IMR-90 (cell line): ENCODE results near the gene VILL. TPM values are rescaled to one million over a fixed set of nuclear protein-coding genes. Genes with fewer than 3 reads are reported as not detected.

Experiments
- ATAC-seq: fragments of 200-7000 bp; cut with Tn5 transposase; 2 replicates; pipeline ENCODE4 v1.9.1; 2020; ENCODE audit warnings: low read depth, mild to moderate bottlenecking, moderate library complexity
- BruUV-seq: library from RNA; stranded (reverse); fragments of 400-500 nt; replicated peaks from 2 replicates; lab custom pipeline; 2021; lab: Mats Ljungman, UMichigan
- CTCF ChIA-PET: fragments of 300-600 bp; formaldehyde crosslinking; extraction: SDS; loops from one replicate; lab custom pipeline; 2021; ENCODE audit warnings: antibody characterized with exemption; lab: Yijun Ruan, JAX
- POLR2A ChIA-PET: fragments of 300-600 bp; sonication (Branson Sonifier 250); formaldehyde crosslinking; loops from one replicate; lab custom pipeline; 2022; ENCODE audit warnings: antibody characterized with exemption; ENCODE audit not compliant: unreplicated experiment; lab: Charles Lee
- DNase-seq: peaks from one replicate; pipeline ENCODE4 v3.0.0; 2013
- H2AFZ ChIP-seq: replicated peaks from 2 replicates; pipeline ENCODE3; 2013; ENCODE audit warnings: low read length, mild to moderate bottlenecking; ENCODE audit not compliant: poor library complexity
- H2AK5ac ChIP-seq: 2 replicates; pipeline ENCODE4 v1.6.1; 2013; ENCODE audit warnings: low read depth, low read length, inconsistent platforms
- H2AK9ac ChIP-seq: replicated peaks from 2 replicates; pipeline ENCODE3; 2013; ENCODE audit warnings: mild to moderate bottlenecking, low read depth, low read length, moderate library complexity; ENCODE audit not compliant: poor library complexity
- H2BK120ac ChIP-seq: 2 replicates; pipeline ENCODE4 v1.6.1; 2013; ENCODE audit warnings: low read depth, low read length, inconsistent platforms
- H2BK15ac ChIP-seq: 3 replicates; pipeline ENCODE4 v1.6.1; 2013; ENCODE audit warnings: low read depth, low read length, inconsistent platforms
- H2BK20ac ChIP-seq: 2 replicates; pipeline ENCODE4 v1.6.1; 2013; ENCODE audit warnings: low read depth, mild to moderate bottlenecking, inconsistent platforms, low read length, moderate library complexity
- H2BK5ac ChIP-seq: 2 replicates; pipeline ENCODE4 v1.6.1; 2013; ENCODE audit warnings: mild to moderate bottlenecking, low read depth, low read length, inconsistent platforms; ENCODE audit not compliant: poor library complexity, severe bottlenecking
- H3K14ac ChIP-seq: replicated peaks from 2 replicates; pipeline ENCODE4 v1.6.1; 2013; ENCODE audit warnings: low read depth, low read length, inconsistent platforms
- H3K18ac ChIP-seq: 2 replicates; pipeline ENCODE4 v1.6.1; 2013; ENCODE audit warnings: low read depth, low read length, control low read depth
- H3K23ac ChIP-seq: 2 replicates; pipeline ENCODE4 v1.6.1; 2013; ENCODE audit warnings: low read depth, low read length, inconsistent platforms
- H3K27ac ChIP-seq: 2 replicates; pipeline ENCODE4 v1.5.1; 2013; ENCODE audit warnings: mild to moderate bottlenecking, control low read depth, low read length; ENCODE audit not compliant: insufficient read depth
- H3K27me3 ChIP-seq: 2 replicates; pipeline ENCODE4 v1.6.1; 2013; ENCODE audit warnings: low read length; ENCODE audit not compliant: control insufficient read depth, insufficient read depth
- H3K36me3 ChIP-seq: 2 replicates; pipeline ENCODE4 v1.6.1; 2013; ENCODE audit warnings: low read length, mixed read lengths; ENCODE audit not compliant: control insufficient read depth, insufficient read depth
- H3K4ac ChIP-seq: 2 replicates; pipeline ENCODE4 v1.6.1; 2013; ENCODE audit warnings: low read depth, low read length, inconsistent platforms
- H3K4me1 ChIP-seq: 2 replicates; pipeline ENCODE4 v1.6.1; 2013; ENCODE audit warnings: low read length, mixed read lengths; ENCODE audit not compliant: control insufficient read depth, insufficient read depth
- H3K4me2 ChIP-seq: 2 replicates; pipeline ENCODE4 v1.6.1; 2013; ENCODE audit warnings: low read depth, mild to moderate bottlenecking, control low read depth, low read length, moderate library complexity
- H3K4me3 ChIP-seq: 2 replicates; pipeline ENCODE4 v1.5.1; 2013; ENCODE audit warnings: low read depth, mild to moderate bottlenecking, control low read depth, low read length, moderate library complexity; ENCODE audit not compliant: insufficient read depth
- H3K56ac ChIP-seq: 2 replicates; pipeline ENCODE4 v1.6.1; 2013; ENCODE audit warnings: low read length, inconsistent platforms; ENCODE audit not compliant: insufficient read depth; ENCODE audit errors: extremely low read depth
- H3K79me1 ChIP-seq, 2 experiments: 2 replicates each; pipeline ENCODE4 v1.6.1; 2013; ENCODE audit warnings: low read length in 2 of 2, inconsistent platforms in 1 of 2, low read depth in 1 of 2
- H3K9ac ChIP-seq: 2 replicates; pipeline ENCODE4 v1.6.1; 2013; ENCODE audit warnings: low read depth, low read length, control low read depth
- H3K9me1 ChIP-seq: 2 replicates; pipeline ENCODE4 v1.6.1; 2013; ENCODE audit warnings: low read length, inconsistent platforms; ENCODE audit not compliant: insufficient read depth
- H3K9me3 ChIP-seq: 2 replicates; pipeline ENCODE4 v1.6.1; 2013; ENCODE audit warnings: low read length; ENCODE audit not compliant: control insufficient read depth, insufficient read depth
- H4K20me1 ChIP-seq: 2 replicates; pipeline ENCODE4 v1.6.1; 2013; ENCODE audit warnings: low read length, inconsistent platforms; ENCODE audit not compliant: insufficient read depth
- H4K5ac ChIP-seq: 2 replicates; pipeline ENCODE4 v1.6.1; 2013; ENCODE audit warnings: mild to moderate bottlenecking, low read depth, low read length, control low read depth
- H4K8ac ChIP-seq, 2 experiments: 2 replicates each; pipeline ENCODE4 v1.6.1; 2013; ENCODE audit warnings: low read depth in 2 of 2, low read length in 2 of 2, control low read depth in 1 of 2, inconsistent platforms in 1 of 2
- H4K91ac ChIP-seq: 2 replicates; pipeline ENCODE4 v1.6.1; 2013; ENCODE audit warnings: low read depth, low read length, inconsistent platforms; ENCODE audit not compliant: insufficient read depth
- BHLHE40 ChIP-seq: fragments of 150-350 bp; IDR thresholded peaks from 2 replicates; pipeline ENCODE4 v1.6.1; 2016; ENCODE audit warnings: mild to moderate bottlenecking, low read depth, low read length
- CEBPB ChIP-seq: IDR thresholded peaks from 2 replicates; pipeline ENCODE4 v1.6.1; 2012; ENCODE audit warnings: low read depth, low read length, improper control_type of control experiment
- CHD1 ChIP-seq: IDR thresholded peaks from 2 replicates; pipeline ENCODE4 v1.6.1; 2012; ENCODE audit warnings: low read depth, low read length, improper control_type of control experiment
- CTCF ChIP-seq: conservative IDR thresholded peaks from 2 replicates; pipeline ENCODE4 v1.5.1; 2012; ENCODE audit warnings: mild to moderate bottlenecking, low read depth, low read length, improper control_type of control experiment
- FOS ChIP-seq: fragments of 150-350 bp; IDR thresholded peaks from 2 replicates; pipeline ENCODE4 v1.6.1; 2016; ENCODE audit warnings: low read depth, low read length
- MAFK ChIP-seq: IDR thresholded peaks from 2 replicates; pipeline ENCODE4 v1.6.1; 2012; ENCODE audit warnings: low read depth, low read length, improper control_type of control experiment
- MAZ ChIP-seq: IDR thresholded peaks from 2 replicates; pipeline ENCODE4 v1.6.1; 2012; ENCODE audit warnings: low read depth, mild to moderate bottlenecking, low read length, improper control_type of control experiment, moderate library complexity, borderline replicate concordance
- MXI1 ChIP-seq: IDR thresholded peaks from 2 replicates; pipeline ENCODE4 v1.6.1; 2012; ENCODE audit warnings: low read depth, mild to moderate bottlenecking, low read length, moderate library complexity, borderline replicate concordance
- NFE2L2 ChIP-seq: fragments of 150-350 bp; IDR thresholded peaks from 2 replicates; pipeline ENCODE4 v1.6.1; 2016; ENCODE audit warnings: low read depth, mild to moderate bottlenecking, low read length
- POLR2A ChIP-seq: IDR thresholded peaks from 2 replicates; pipeline ENCODE4 v1.6.1; 2012; ENCODE audit warnings: mild to moderate bottlenecking, low read depth, low read length
- RAD21 ChIP-seq: IDR thresholded peaks from 2 replicates; pipeline ENCODE4 v1.6.1; 2012; ENCODE audit warnings: low read length, improper control_type of control experiment
- RCOR1 ChIP-seq: IDR thresholded peaks from 2 replicates; pipeline ENCODE4 v1.6.1; 2012; ENCODE audit warnings: mild to moderate bottlenecking, low read length, improper control_type of control experiment; ENCODE audit not compliant: insufficient replicate concordance
- RFX5 ChIP-seq: IDR thresholded peaks from 2 replicates; pipeline ENCODE4 v1.8.0; 2012; ENCODE audit warnings: low read depth, mild to moderate bottlenecking, low read length, moderate library complexity
- SMC3 ChIP-seq: fragments of 150-350 bp; IDR thresholded peaks from 2 replicates; pipeline ENCODE4 v1.6.1; 2016; ENCODE audit warnings: low read depth, mild to moderate bottlenecking, antibody characterized with exemption, low read length, moderate library complexity
- USF2 ChIP-seq: fragments of 150-350 bp; IDR thresholded peaks from 2 replicates; pipeline ENCODE4 v1.6.1; 2017; ENCODE audit warnings: mild to moderate bottlenecking, antibody characterized with exemption, low read length, low read depth
- WGBS, 2 experiments: methylation state at CpG; one replicate each; pipeline versions ENCODE4 v1.1.5 to v1.1.7; 2013; ENCODE audit warnings: missing lambda C conversion rate in 2 of 2; ENCODE audit not compliant: insufficient read length in 1 of 2; ENCODE audit errors: extremely low coverage in 2 of 2; 5-methylcytosine and 5-hydroxymethylcytosine counted together
- dilution Hi-C: fragments of 300-500 bp; cut with HindIII; formaldehyde crosslinking; loops from one replicate; pipeline ENCODE4 v1.14.3; 2018; ENCODE audit warnings: low sequenced_read_pairs; ENCODE audit not compliant: unreplicated experiment
- in situ Hi-C: fragments of 300-500 bp; cut with MboI; formaldehyde crosslinking; loops from 3 replicates; pipeline ENCODE4 v1.14.3; 2019; ENCODE audit warnings: low sequenced_read_pairs, inconsistent platforms, mixed read lengths
- intact Hi-C: fragments of 100-400 bp; cut with micrococcal nuclease; formaldehyde crosslinking; loops from 2 replicates; pipeline ENCODE4 v1.10.0; 2022
- polyA plus RNA-seq, 3 experiments: library from polyadenylated mRNA; depleted of rRNA; stranded (reverse); fragments of >200 nt; gene quantifications; 2 replicates each; pipeline ENCODE4 v1.2.3, GENCODE V29; 2012; ENCODE audit warnings: low replicate concordance in 1 of 3
- total RNA-seq: library from RNA; depleted of rRNA; stranded (reverse); fragments of >200 nt; gene quantifications from 2 replicates; pipeline ENCODE4 v1.2.3, GENCODE V29; 2012

VILL gene
- total and polyA plus RNA-seq, 2 of the 4 experiments (the other 2 are of a cell fraction): 2.3 to 4.7 TPM

GRCh38 chr3:37941608-37942508, 48.7 kb upstream of the VILL start:
- Histone ChIP-seq H2AFZ (no peak overlapping the region), H3K4ac (no peak overlapping the region; the same call in 1 of the 2 replicates), H4K8ac (no peak overlapping the region), H2BK5ac (no peak overlapping the region), H2BK120ac (no peak overlapping the region), H2AK5ac (no peak overlapping the region), H4K91ac (peak overlapping the region; percentile 6; the same call in 1 of the 2 replicates), H3K14ac (no peak overlapping the region), H3K79me1 (peaks cover 19 to 67% of the 10 kb centered on the region in 2 experiments), H3K4me2 (no peak overlapping the region; the same call in 1 of the 2 replicates), H3K27me3 (no peaks in the 10 kb centered on the region), H3K27ac (no peak overlapping the region), H2BK20ac (no peak overlapping the region), H3K9me3 (no peaks in the 10 kb centered on the region), H3K9me1 (peaks cover 24% of the 10 kb centered on the region), H3K23ac (no peak overlapping the region), H2AK9ac (no peak overlapping the region), H3K4me3 (no peak overlapping the region), H3K36me3 (no peaks in the 10 kb centered on the region), H4K20me1 (peaks cover 7% of the 10 kb centered on the region; the same call in 1 of the 2 replicates), H4K5ac (no peak overlapping the region), H3K18ac (no peak overlapping the region), H3K9ac (no peak overlapping the region), H2BK15ac (no peak overlapping the region), H3K4me1 (peaks cover 24% of the 10 kb centered on the region), H3K56ac (no peak overlapping the region)
- ChIA-PET POLR2A (no interaction called here), CTCF (no interaction called here)
- dilution Hi-C loops (no loop called here), in situ Hi-C loops (no loop called here), intact Hi-C loops (no loop called here)
- DNase-seq (no peak), ATAC-seq (no peak)
- BruUV-seq: no TSS peak
- WGBS, 2 experiments: no CpG with 5 or more reads among the region's 12 CpGs
- TF ChIP-seq RCOR1 (no peak), RAD21 (no peak), USF2 (no peak), MXI1 (no peak), NFE2L2 (no peak), CEBPB (no peak), MAFK (no peak), FOS (no peak), RFX5 (no peak), CHD1 (no peak), MAZ (no peak), POLR2A (no peak), CTCF (no peak), SMC3 (no peak), BHLHE40 (no peak)
